HG03558 (cell line): ENCODE results near the gene CDC123.
"Not testable (repeated sequence)": the region's sequence is repeated elsewhere in the genome, so short reads cannot be mapped to it uniquely, and the experiment has no call there.

Source experiments
- ATAC-seq: cut with Tn5 transposase; IDR thresholded peaks from one replicate; pipeline ENCODE4 v1.9.1; 2021; ENCODE audit warnings: moderate number of reproducible peaks; ENCODE audit not compliant: unreplicated experiment; ENCODE audit errors: extremely low read depth

Gene CDC123

GRCh38 chr10:12195603-12196506, at the start of gene CDC123, which contains the start of gene NUDT5:
Gene CDC123 (plus strand): TSS chr10:12196188. CDS start chr10:12196246, 58 bp downstream.
Gene NUDT5 (minus strand): TSS chr10:12195891. CDS start chr10:12186291, 9,600 bp downstream.
- ATAC-seq, result peak; percentile 53

- ATAC-seq, result no peak
Measured at GRCh38 chr10:12150163-12150562, 45.8 kb upstream of the CDC123 start.

GRCh38 chr10:12154516-12154915, 41.5 kb upstream of the CDC123 start:
- no peak for ATAC-seq

- ATAC-seq, result no peak
Measured at GRCh38 chr10:12156367-12157123, 39.4 kb upstream of the CDC123 start.

- no peak for ATAC-seq
Measured at GRCh38 chr10:12158111-12158510, 37.9 kb upstream of the CDC123 start.

- no peak for ATAC-seq
Measured at GRCh38 chr10:12160664-12161063, 35.3 kb upstream of the CDC123 start.

GRCh38 chr10:12162927-12163326, 33.1 kb upstream of the CDC123 start:
- no peak for ATAC-seq

GRCh38 chr10:12164085-12164484, 31.9 kb upstream of the CDC123 start:
- ATAC-seq, result no peak

- ATAC-seq, result no peak
Measured at GRCh38 chr10:12165036-12165435, 31.0 kb upstream of the CDC123 start.

GRCh38 chr10:12165999-12166775, 29.8 kb upstream of the CDC123 start:
- ATAC-seq, result no peak

GRCh38 chr10:12171512-12171911, 24.5 kb upstream of the CDC123 start:
- not testable (repeated sequence) for ATAC-seq

- no peak for ATAC-seq
Measured at GRCh38 chr10:12177642-12178041, 18.3 kb upstream of the CDC123 start.

- ATAC-seq, result no peak
Measured at GRCh38 chr10:12179606-12180170, 16.3 kb upstream of the CDC123 start.

GRCh38 chr10:12180221-12180974, 15.6 kb upstream of the CDC123 start:
- no peak for ATAC-seq

- no peak for ATAC-seq
Measured at GRCh38 chr10:12181065-12181775, 14.8 kb upstream of the CDC123 start.

GRCh38 chr10:12184165-12184564, 11.8 kb upstream of the CDC123 start:
- no peak for ATAC-seq

- no peak for ATAC-seq
Measured at GRCh38 chr10:12186323-12186722, 9.7 kb upstream of the CDC123 start.

- no peak for ATAC-seq
Measured at GRCh38 chr10:12187321-12187905, 8.6 kb upstream of the CDC123 start.
